ENCODE measurements around the gene GIPC1. TPM values are rescaled to one million over a fixed set of nuclear protein-coding genes. Genes with fewer than 3 reads are reported as not detected.

Gene GIPC1
- total RNA-seq, 6 experiments from 2014 or later, result 25.2 to 63.5 (median 29.8) TPM

DNA sequence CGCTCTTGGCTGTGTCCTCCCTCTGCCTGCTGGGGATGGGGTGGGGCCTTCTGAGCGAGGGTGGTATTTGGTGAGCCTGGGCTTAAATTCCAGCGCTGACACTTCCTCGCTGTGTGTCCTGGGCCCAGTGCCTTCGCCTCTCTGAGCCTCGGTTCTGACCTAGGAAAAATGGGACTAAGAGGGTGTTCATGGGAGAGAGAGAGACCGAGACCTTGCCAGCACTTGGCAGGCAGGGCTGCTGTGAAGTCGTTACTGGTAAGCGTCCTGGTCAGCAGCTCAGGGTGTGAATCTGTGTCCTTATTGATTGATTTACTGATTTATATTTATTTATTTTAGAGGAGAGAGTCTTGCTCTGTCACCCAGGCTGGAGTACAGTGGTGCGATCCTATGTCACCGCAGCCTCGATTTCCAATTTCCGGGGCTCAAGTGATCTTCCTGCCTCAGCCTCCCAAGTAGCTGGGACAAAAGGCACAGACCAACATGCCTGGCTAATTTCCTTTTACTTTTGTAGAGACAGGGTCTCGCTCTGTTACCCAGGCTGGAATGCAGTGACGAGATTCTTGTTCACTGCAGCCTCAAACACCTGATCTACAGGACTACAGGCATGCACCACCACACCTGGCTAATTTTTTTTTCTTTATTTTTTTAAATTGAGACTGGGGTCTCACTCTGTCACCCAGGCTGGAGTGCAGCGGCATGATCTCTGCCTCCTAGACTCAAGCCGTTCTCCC, 60.4 kb downstream of the GIPC1 start:
- Histone ChIP-seq H3K27ac (peak overlapping the region; percentile 6 to 72 (median 50)), H3K4me1 (peaks cover 0 to 10% (median 0%) of the 10 kb centered on the region in 4 donors), H3K27me3 (no peaks in the 10 kb centered on the region), H3K4me3 (no peak overlapping the region), H3K9me3 (no peaks in the 10 kb centered on the region), H3K36me3 (no peaks in the 10 kb centered on the region)
- TF ChIP-seq, protein P1, sequence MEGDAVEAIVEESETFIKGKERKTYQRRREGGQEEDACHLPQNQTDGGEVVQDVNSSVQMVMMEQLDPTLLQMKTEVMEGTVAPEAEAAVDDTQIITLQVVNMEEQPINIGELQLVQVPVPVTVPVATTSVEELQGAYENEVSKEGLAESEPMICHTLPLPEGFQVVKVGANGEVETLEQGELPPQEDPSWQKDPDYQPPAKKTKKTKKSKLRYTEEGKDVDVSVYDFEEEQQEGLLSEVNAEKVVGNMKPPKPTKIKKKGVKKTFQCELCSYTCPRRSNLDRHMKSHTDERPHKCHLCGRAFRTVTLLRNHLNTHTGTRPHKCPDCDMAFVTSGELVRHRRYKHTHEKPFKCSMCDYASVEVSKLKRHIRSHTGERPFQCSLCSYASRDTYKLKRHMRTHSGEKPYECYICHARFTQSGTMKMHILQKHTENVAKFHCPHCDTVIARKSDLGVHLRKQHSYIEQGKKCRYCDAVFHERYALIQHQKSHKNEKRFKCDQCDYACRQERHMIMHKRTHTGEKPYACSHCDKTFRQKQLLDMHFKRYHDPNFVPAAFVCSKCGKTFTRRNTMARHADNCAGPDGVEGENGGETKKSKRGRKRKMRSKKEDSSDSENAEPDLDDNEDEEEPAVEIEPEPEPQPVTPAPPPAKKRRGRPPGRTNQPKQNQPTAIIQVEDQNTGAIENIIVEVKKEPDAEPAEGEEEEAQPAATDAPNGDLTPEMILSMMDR (IDR thresholded peaks at IDR 0.05), result no peak
- TF ChIP-seq POLR2A (IDR thresholded peaks at IDR 0.05), result no peak
- DNase-seq, result no peak
- intact Hi-C loops (cut with DNase I), result no loop called here
- no peak for ATAC-seq
- 64% methylated on average over 8 of the region's 17 CpGs for WGBS (ENCODE audit: insufficient coverage, low coverage, low lambda C conversion rate, missing lambda C conversion rate)

DNA sequence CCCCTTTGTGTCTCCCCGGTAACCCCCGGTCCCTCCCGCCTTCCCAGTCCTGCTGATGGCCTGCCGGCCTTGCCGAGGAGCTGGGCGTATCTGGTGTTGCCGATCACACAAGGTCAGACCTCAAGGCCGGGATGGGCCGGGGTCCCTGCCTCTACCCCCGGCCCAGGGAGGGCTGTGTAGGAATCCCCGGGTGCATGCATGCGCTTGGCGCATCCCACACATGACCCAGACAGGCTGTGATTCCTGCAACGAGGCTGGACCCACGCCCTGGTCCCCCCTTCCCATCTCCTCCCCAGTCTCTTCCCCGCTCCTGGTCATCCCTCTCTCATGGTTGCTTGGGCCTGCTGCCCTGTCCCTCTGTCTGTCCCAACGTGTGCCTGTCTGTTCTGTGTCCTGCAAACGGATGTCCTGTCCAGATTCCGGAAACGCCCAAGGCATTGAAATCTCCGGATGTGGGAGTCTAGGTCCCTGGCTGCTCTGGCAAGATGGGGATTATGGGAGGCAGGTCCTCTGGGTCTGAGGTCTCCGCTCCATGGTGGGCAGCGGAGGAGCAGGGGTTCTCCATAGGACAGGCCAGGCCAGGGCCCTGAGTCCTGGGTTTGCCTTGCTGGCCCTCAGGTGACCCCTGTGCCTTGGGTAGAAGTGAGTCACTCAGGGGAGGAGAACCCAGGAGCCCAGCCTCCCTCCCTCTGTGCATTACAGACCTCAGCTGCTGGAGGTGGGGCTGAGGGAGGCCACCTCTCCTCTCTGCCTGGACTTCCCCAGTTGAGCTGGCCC, 61.2 kb downstream of the GIPC1 start:
- ATAC-seq (peak; percentile 43 to 78 (median 68)), DNase-seq (peak in 2 of 3 donors; percentile 66 to 69)
- TF ChIP-seq, protein P1 (IDR thresholded peaks at IDR 0.05), result no peak
- no peak for TF ChIP-seq POLR2A (IDR thresholded peaks at IDR 0.05)
- Histone ChIP-seq H3K4me3 (peak overlapping the region; percentile 66 to 80 (median 68)), H3K9me3 (no peaks in the 10 kb centered on the region), H3K4me1 (peaks cover 0 to 10% (median 0%) of the 10 kb centered on the region in 4 donors), H3K27me3 (no peaks in the 10 kb centered on the region), H3K27ac (peak overlapping the region; percentile 50 to 72 (median 67)), H3K36me3 (no peaks in the 10 kb centered on the region)
- intact Hi-C loops (cut with DNase I), result no loop called here
- 42% methylated on average over 14 of the region's 23 CpGs for whole genome bisulfite sequencing (ENCODE audit: insufficient coverage, low coverage, low lambda C conversion rate, missing lambda C conversion rate)

DNA sequence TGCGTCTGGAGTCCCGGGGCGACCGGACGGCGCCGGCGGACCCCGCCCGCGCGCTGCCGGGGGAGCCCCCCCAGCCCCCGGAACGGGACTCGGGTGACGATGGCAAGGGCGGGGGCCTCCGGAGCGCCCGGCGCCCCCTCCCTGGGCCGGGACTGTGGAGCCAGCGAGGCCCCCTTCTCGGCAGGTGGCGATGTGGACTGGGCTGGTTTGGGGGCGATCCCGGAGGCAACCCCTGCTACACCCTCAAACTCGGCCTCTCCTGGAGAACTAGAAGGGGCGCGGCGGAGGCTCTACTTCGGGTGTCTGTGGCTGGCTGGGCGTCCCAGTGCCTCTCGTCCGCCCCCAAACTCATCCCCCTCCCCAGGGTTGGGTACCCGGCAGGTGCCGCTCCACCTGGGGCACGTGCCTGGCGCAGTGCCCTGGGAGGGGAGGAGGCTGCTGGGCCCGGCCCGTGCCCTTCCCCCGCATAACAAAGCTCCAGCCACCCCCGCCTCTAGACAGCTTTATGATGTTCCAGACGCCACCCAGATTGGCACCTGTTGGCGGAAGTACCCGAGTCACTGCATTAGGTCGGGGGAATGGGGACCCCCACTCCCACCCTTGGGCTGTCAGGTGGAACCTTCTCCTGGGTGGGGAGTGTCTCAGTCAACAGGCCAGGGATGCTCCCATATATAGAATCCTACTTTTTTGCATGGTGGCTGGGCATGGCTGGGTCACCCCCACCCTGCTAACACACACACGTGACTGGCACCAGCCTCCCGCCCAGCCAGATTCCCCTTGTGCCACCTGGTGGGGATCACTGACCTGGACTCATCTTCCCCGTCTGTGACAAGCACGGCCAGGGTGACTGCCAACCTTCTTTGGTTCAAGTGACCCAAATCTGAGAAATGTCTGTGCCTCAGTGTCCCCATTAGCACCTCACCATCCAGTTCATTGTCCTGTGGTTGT, 62.1 kb downstream of the GIPC1 start:
- TF ChIP-seq, protein P1 (IDR thresholded peaks at IDR 0.05), result no peak
- no peak for TF ChIP-seq POLR2A (IDR thresholded peaks at IDR 0.05)
- intact Hi-C loops (cut with DNase I), result no loop called here
- H3K36me3 ChIP-seq, result no peaks in the 10 kb centered on the region
- peak in 3 of 4 donors; percentile 4 to 17 (median 8) for ATAC-seq
- no peaks in the 10 kb centered on the region for H3K9me3 ChIP-seq
- WGBS (ENCODE audit: insufficient coverage, low coverage, low lambda C conversion rate, missing lambda C conversion rate), result 9% methylated on average over 9 of the region's 52 CpGs
- DNase-seq, result no peak
- no peaks in the 10 kb centered on the region for H3K27me3 ChIP-seq
- peaks cover 0 to 4% (median 0%) of the 10 kb centered on the region in 4 donors for H3K4me1 ChIP-seq
- peak overlapping the region; percentile 66 to 80 (median 68) for H3K4me3 ChIP-seq
- H3K27ac ChIP-seq, result peak overlapping the region; percentile 67 to 83 (median 72)

Measured in right lobe of liver (tissue), 6 donors.